Measurements from ENCODE around the gene ZNF385C.

DNA sequence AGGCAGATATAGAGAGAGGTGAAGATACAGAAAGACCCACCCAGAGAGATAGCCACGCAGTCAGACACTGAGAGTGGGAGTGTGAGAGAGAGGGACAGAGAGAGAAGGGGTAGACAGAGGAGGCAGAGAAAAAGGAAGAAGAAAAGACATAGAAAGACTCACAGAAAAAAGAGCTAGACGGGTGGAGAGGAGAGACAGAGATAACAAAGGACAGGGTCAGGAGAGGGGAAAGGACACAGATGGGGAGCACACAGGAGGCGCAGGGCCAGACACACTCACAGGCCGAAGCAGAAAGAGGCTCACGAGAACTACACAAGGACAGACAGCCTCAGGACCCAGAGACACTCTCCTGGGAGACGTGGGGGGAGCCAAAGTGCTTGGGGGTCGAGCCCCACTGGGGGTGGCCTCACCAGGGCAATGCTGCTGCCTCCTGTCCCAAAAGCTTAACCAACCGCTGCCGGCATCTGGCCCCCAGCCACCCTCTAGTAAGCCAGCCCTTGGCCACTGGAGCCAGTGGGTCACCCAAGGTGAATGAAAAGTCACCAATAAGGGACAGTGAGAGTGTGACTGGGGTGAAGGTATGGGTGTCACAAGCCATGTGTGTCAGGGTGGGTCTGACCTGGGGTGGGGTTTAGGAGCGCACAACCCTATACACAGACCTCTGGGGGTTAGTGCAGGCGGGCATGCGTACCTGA lies 3.8 kb downstream of the ZNF385C start:
- TF ChIP-seq, protein P1, sequence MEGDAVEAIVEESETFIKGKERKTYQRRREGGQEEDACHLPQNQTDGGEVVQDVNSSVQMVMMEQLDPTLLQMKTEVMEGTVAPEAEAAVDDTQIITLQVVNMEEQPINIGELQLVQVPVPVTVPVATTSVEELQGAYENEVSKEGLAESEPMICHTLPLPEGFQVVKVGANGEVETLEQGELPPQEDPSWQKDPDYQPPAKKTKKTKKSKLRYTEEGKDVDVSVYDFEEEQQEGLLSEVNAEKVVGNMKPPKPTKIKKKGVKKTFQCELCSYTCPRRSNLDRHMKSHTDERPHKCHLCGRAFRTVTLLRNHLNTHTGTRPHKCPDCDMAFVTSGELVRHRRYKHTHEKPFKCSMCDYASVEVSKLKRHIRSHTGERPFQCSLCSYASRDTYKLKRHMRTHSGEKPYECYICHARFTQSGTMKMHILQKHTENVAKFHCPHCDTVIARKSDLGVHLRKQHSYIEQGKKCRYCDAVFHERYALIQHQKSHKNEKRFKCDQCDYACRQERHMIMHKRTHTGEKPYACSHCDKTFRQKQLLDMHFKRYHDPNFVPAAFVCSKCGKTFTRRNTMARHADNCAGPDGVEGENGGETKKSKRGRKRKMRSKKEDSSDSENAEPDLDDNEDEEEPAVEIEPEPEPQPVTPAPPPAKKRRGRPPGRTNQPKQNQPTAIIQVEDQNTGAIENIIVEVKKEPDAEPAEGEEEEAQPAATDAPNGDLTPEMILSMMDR (IDR thresholded peaks at IDR 0.05): no peak
- no peak for TF ChIP-seq POLR2A (IDR thresholded peaks at IDR 0.05)
- TF ChIP-seq EP300 (IDR thresholded peaks at IDR 0.05): no peak
- TF ChIP-seq POLR2AphosphoS5 (IDR thresholded peaks at IDR 0.05): no peak
